ENCODE measurements around the gene TRMO.

TRMO gene

DNA sequence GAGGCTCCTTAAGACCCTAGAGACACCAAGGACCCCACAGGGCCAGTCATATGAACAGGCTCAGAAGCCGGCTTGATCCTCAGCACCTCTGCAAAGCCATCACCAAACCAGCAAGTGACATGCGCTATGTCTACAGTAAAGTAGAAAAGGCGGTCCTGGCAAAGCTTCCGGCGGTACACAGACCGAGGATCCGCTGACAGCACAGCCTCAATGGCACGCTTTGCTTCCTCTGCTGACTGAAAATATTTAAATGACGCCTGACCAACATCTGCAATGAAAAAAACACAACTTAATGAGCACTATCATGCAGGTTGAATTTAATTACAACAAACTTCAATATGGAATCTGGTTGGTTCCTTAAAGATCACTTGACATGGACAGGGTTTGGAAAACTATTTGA lies 17.6 kb downstream of the TRMO start:
- no peaks in the 10 kb centered on the region for H3K4me1 ChIP-seq (ENCODE audit: low read length)
- no peaks in the 10 kb centered on the region for H3K9me2 ChIP-seq (replicated peaks; ENCODE audit: insufficient read depth, low read length)
- no peaks in the 10 kb centered on the region for H3K27me3 ChIP-seq (replicated peaks; ENCODE audit: insufficient read depth, low read length)
- DNase-seq = no peak
- TF ChIP-seq, protein P1, sequence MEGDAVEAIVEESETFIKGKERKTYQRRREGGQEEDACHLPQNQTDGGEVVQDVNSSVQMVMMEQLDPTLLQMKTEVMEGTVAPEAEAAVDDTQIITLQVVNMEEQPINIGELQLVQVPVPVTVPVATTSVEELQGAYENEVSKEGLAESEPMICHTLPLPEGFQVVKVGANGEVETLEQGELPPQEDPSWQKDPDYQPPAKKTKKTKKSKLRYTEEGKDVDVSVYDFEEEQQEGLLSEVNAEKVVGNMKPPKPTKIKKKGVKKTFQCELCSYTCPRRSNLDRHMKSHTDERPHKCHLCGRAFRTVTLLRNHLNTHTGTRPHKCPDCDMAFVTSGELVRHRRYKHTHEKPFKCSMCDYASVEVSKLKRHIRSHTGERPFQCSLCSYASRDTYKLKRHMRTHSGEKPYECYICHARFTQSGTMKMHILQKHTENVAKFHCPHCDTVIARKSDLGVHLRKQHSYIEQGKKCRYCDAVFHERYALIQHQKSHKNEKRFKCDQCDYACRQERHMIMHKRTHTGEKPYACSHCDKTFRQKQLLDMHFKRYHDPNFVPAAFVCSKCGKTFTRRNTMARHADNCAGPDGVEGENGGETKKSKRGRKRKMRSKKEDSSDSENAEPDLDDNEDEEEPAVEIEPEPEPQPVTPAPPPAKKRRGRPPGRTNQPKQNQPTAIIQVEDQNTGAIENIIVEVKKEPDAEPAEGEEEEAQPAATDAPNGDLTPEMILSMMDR (IDR thresholded peaks at IDR 0.05; ENCODE audit: low read length) = no peak
- no peak for TF ChIP-seq EZH2phosphoT487 (IDR thresholded peaks at IDR 0.05; ENCODE audit: low read length)
- no peak for TF ChIP-seq EZH2 (optimal IDR thresholded peaks at IDR 0.05; ENCODE audit: low read depth, low read length)
- H3K36me3 ChIP-seq (replicated peaks; ENCODE audit: insufficient read depth, low read length) = no peaks in the 10 kb centered on the region; the same call in 1 of the 2 replicates
- no peaks in the 10 kb centered on the region for H3K9me3 ChIP-seq (replicated peaks; ENCODE audit: insufficient read depth, low read length)
- no peak overlapping the region for H3K4me3 ChIP-seq (ENCODE audit: low read length)
- H3K9ac ChIP-seq (ENCODE audit: low read length) = no peak overlapping the region
- H3K27ac ChIP-seq (ENCODE audit: low read length) = no peak overlapping the region
- H3K79me2 ChIP-seq (ENCODE audit: low read length) = peaks cover 12% of the 10 kb centered on the region
- no peak overlapping the region for H3K4me2 ChIP-seq (ENCODE audit: low read depth, low read length)
- no peak overlapping the region for H2AFZ ChIP-seq (ENCODE audit: low read length)
- H4K20me1 ChIP-seq (ENCODE audit: insufficient read depth, low read length) = no peaks in the 10 kb centered on the region
- no peaks in the 10 kb centered on the region for H3F3A ChIP-seq (ENCODE audit: insufficient read depth, low read length)

DNA sequence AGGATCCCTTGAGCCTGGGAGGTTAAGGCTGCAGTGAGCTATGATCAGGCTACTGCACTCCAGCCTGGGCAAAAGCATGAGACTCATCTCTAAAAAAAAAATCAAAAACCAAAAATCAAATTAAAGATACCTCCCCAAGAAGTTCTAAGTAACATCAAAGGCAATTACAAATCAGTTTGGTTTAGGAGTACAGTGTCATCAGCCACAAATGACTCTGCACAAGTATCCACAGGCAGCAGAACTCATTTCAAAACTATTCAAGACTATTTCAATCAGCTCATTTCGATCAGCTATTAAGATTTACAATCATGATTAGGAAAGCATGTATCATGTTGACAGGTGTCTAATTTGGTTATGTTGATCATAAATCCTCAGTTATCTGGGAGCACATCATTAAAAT lies 19.1 kb downstream of the TRMO start:
- H3F3A ChIP-seq (ENCODE audit: insufficient read depth, low read length) = no peaks in the 10 kb centered on the region
- no peaks in the 10 kb centered on the region for H3K27me3 ChIP-seq (replicated peaks; ENCODE audit: insufficient read depth, low read length)
- no peak overlapping the region for H3K4me3 ChIP-seq (ENCODE audit: low read length)
- no peak overlapping the region for H3K9ac ChIP-seq (ENCODE audit: low read length)
- H4K20me1 ChIP-seq (ENCODE audit: insufficient read depth, low read length) = no peaks in the 10 kb centered on the region
- DNase-seq = no peak
- no peak overlapping the region for H3K27ac ChIP-seq (ENCODE audit: low read length)
- H3K79me2 ChIP-seq (ENCODE audit: low read length) = peaks cover 12% of the 10 kb centered on the region
- no peaks in the 10 kb centered on the region for H3K9me2 ChIP-seq (replicated peaks; ENCODE audit: insufficient read depth, low read length)
- H3K9me3 ChIP-seq (replicated peaks; ENCODE audit: insufficient read depth, low read length) = no peaks in the 10 kb centered on the region
- no peak overlapping the region for H3K4me2 ChIP-seq (ENCODE audit: low read depth, low read length)
- H3K36me3 ChIP-seq (replicated peaks; ENCODE audit: insufficient read depth, low read length) = no peaks in the 10 kb centered on the region; the same call in 1 of the 2 replicates
- no peak overlapping the region for H2AFZ ChIP-seq (ENCODE audit: low read length)
- no peak for TF ChIP-seq EZH2 (optimal IDR thresholded peaks at IDR 0.05; ENCODE audit: low read depth, low read length)
- no peaks in the 10 kb centered on the region for H3K4me1 ChIP-seq (ENCODE audit: low read length)

DNA sequence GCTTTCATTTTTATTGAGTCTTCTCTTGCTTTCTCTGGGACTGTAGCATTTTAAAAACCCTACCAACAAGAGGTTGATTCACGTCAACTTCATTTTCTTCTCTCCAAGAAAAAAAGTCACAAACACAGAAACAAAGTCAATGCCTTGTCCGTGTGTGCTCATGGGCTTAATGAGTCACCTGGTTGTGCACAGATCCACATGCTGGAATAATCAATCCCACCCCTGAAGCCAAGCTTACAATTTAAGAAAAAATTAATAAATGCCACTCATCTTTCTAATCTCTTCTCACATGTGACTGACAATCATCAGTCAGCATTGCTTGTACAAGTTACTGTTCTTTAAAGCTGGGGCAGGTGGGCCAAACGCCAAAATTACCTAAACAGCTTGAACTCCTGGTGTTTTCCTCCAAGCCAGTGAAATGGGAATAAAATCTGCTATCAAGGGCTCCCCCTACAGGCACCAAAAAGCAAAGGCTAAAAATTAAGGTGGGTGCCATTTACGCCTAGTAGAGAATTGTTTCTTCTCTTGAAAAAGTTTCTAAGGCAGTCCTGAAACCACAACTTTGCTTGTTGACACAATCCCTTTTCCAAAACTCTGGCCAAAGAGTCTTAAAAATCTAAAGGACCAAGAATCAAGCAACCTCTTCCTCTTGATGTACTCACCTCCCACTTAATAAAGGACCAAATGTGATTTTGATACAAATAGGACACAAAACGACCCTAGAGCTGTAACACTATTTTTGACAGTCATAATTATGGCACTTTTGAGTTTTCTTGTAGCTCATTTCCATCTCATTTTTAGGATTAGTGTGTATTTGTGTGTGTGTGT lies 21.3 kb downstream of the TRMO start:
- no peak overlapping the region for H3K4me3 ChIP-seq (ENCODE audit: low read length)
- H3K27me3 ChIP-seq (replicated peaks; ENCODE audit: insufficient read depth, low read length) = no peaks in the 10 kb centered on the region
- H3K4me2 ChIP-seq (ENCODE audit: low read depth, low read length) = no peak overlapping the region
- no peaks in the 10 kb centered on the region for H4K20me1 ChIP-seq (ENCODE audit: insufficient read depth, low read length)
- TF ChIP-seq, protein P1 (IDR thresholded peaks at IDR 0.05; ENCODE audit: low read length) = peak; percentile 80
- TF ChIP-seq EZH2phosphoT487 (IDR thresholded peaks at IDR 0.05; ENCODE audit: low read length) = no peak
- H2AFZ ChIP-seq (ENCODE audit: low read length) = no peak overlapping the region
- H3K4me1 ChIP-seq (ENCODE audit: low read length) = no peaks in the 10 kb centered on the region
- no peak overlapping the region for H3K27ac ChIP-seq (ENCODE audit: low read length)
- no peaks in the 10 kb centered on the region for H3K9me2 ChIP-seq (replicated peaks; ENCODE audit: insufficient read depth, low read length)
- no peaks in the 10 kb centered on the region for H3K36me3 ChIP-seq (replicated peaks; ENCODE audit: insufficient read depth, low read length)
- no peaks in the 10 kb centered on the region for H3F3A ChIP-seq (ENCODE audit: insufficient read depth, low read length)
- H3K79me2 ChIP-seq (ENCODE audit: low read length) = no peaks in the 10 kb centered on the region; the same call in 1 of the 2 replicates
- peak; percentile 37 for DNase-seq
- H3K9ac ChIP-seq (ENCODE audit: low read length) = no peak overlapping the region
- no peaks in the 10 kb centered on the region for H3K9me3 ChIP-seq (replicated peaks; ENCODE audit: insufficient read depth, low read length)

DNA sequence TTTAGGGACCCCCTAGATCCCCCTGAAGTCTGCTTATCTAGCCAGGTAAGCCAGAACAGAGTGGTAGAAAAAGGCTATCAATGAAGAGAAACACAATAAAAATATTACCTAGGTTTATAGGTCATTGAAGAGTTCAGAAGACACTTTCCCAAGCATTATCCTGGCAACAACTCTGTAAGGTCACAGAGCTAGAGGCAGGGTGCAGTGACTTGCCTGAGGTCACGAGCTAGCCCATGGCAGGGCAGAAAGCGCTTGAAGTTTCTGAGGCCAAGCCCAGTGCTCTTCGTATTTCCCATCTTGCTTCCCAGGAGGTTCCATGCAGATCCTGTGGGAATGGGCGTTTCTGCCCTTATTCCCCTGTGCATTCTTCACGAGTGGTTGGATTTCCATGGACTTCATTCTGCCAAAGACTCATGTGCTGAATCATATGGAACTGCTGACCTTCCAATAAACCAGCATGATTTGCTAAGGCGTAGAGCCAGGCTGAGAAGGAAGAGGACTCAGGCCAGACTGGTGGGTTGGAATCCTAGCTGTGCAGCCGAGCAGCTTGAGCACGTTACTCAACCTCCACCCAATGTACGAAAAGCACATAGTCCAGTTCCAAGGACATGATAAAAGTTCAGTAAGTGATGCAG lies 22.1 kb downstream of the TRMO start:
- H3K9me3 ChIP-seq (replicated peaks; ENCODE audit: insufficient read depth, low read length) = no peaks in the 10 kb centered on the region
- no peaks in the 10 kb centered on the region for H4K20me1 ChIP-seq (ENCODE audit: insufficient read depth, low read length)
- H3K9ac ChIP-seq (ENCODE audit: low read length) = no peak overlapping the region
- H3K79me2 ChIP-seq (ENCODE audit: low read length) = no peaks in the 10 kb centered on the region
- DNase-seq = no peak
- TF ChIP-seq EZH2 (optimal IDR thresholded peaks at IDR 0.05; ENCODE audit: low read depth, low read length) (no peak), EZH2phosphoT487 (IDR thresholded peaks at IDR 0.05; ENCODE audit: low read length) (no peak)
- TF ChIP-seq, protein P1 (IDR thresholded peaks at IDR 0.05; ENCODE audit: low read length) = no peak
- H3K36me3 ChIP-seq (replicated peaks; ENCODE audit: insufficient read depth, low read length) = no peaks in the 10 kb centered on the region
- no peaks in the 10 kb centered on the region for H3K4me1 ChIP-seq (ENCODE audit: low read length)
- no peak overlapping the region for H3K27ac ChIP-seq (ENCODE audit: low read length)
- no peaks in the 10 kb centered on the region for H3F3A ChIP-seq (ENCODE audit: insufficient read depth, low read length)
- H3K27me3 ChIP-seq (replicated peaks; ENCODE audit: insufficient read depth, low read length) = no peaks in the 10 kb centered on the region
- H2AFZ ChIP-seq (ENCODE audit: low read length) = no peak overlapping the region
- H3K4me3 ChIP-seq (ENCODE audit: low read length) = no peak overlapping the region
- H3K9me2 ChIP-seq (replicated peaks; ENCODE audit: insufficient read depth, low read length) = no peaks in the 10 kb centered on the region
- H3K4me2 ChIP-seq (ENCODE audit: low read depth, low read length) = no peak overlapping the region

All from MM.1S (cell line).